ENCODE measurements around the gene HES4. TPM values are rescaled to one million over a fixed set of nuclear protein-coding genes. Genes with fewer than 3 reads are reported as not detected.

Gene HES4
- total RNA-seq, 1 experiment from 2014 or later = 145 TPM

- CTCF ChIA-PET = no interaction called here
- POLR2A ChIA-PET = no interaction called here
- BruUV-seq (replicated peaks) = no TSS peak
Measured at GRCh38 chr1:1047407-1047806, 47.5 kb upstream of the HES4 start.

More at GRCh38 chr1:1047407-1047806, 47.5 kb upstream of the HES4 start:
- no peaks in the 10 kb centered on the region for H3K4me1 ChIP-seq (ENCODE audit: control insufficient read depth in 1 of 2, insufficient read depth in 2 of 2, low read length in 2 of 2)
- no peaks in the 10 kb centered on the region for H3K9me2 ChIP-seq (ENCODE audit: insufficient read depth)
- no peak overlapping the region for H3K4me2 ChIP-seq (ENCODE audit: low read length)
- DNase-seq (ENCODE audit: low read depth, low spot score) = no peak
- RAD21 ChIA-PET (ENCODE audit: low non-redundant PET in 1 of 2, low total read pairs in 2 of 2, uncharacterized antibody in 2 of 2, unreplicated experiment in 2 of 2) = no interaction called here
- no peak overlapping the region for H3K4me3 ChIP-seq (replicated peaks in 1 of 2; ENCODE audit: low read depth in 1 of 2, low read length in 2 of 2)
- no peaks in the 10 kb centered on the region for H4K20me1 ChIP-seq (ENCODE audit: insufficient read depth)
- peaks cover 9% of the 10 kb centered on the region; the same call in 1 of the 2 replicates for H3K79me2 ChIP-seq (ENCODE audit: insufficient read depth, low read length)
- H3K27me3 ChIP-seq (ENCODE audit: insufficient read depth, low read length) = no peaks in the 10 kb centered on the region
- peaks cover 16 to 41% of the 10 kb centered on the region in 2 experiments; a peak in 3 of 4 replicates for H3K36me3 ChIP-seq (ENCODE audit: control insufficient read depth in 1 of 2, insufficient read depth in 2 of 2, low read length in 2 of 2)
- no peak overlapping the region for H2AFZ ChIP-seq (ENCODE audit: low read depth, low read length, poor library complexity, severe bottlenecking)
- H3K27ac ChIP-seq (ENCODE audit: low read depth, low read length) = no peak overlapping the region
- H3K9ac ChIP-seq (ENCODE audit: low read length) = no peak overlapping the region
- TF ChIP-seq CTCF (IDR thresholded peaks at IDR 0.05 in 2 of 3, conservative IDR thresholded peaks at IDR 0.05 in 1 of 3; ENCODE audit: borderline replicate concordance in 1 of 3, insufficient read depth in 1 of 3, low read depth in 2 of 3, low read length in 2 of 3) = no peak
- TF ChIP-seq REST (IDR thresholded peaks at IDR 0.05; ENCODE audit: low read depth) = no peak
- no peak for TF ChIP-seq EZH2 (IDR thresholded peaks at IDR 0.05)
- TF ChIP-seq ELF1 (IDR thresholded peaks at IDR 0.05; ENCODE audit: borderline replicate concordance, low read depth) = no peak
- no peak for TF ChIP-seq RAD21 (IDR thresholded peaks at IDR 0.05; ENCODE audit: low read depth)
- TF ChIP-seq FOSL1 (IDR thresholded peaks at IDR 0.05; ENCODE audit: low read depth) = no peak
- no peak for TF ChIP-seq TCF7L2 (IDR thresholded peaks at IDR 0.05; ENCODE audit: borderline replicate concordance, extremely low read depth, insufficient read depth, insufficient read length)
- TF ChIP-seq POLR2AphosphoS5 (IDR thresholded peaks at IDR 0.05; ENCODE audit: low read depth, low read length) = no peak
- no peak for TF ChIP-seq SRF (IDR thresholded peaks at IDR 0.05; ENCODE audit: low read depth)
- no peak for ATAC-seq
- H3K9me3 ChIP-seq (ENCODE audit: control insufficient read depth in 1 of 2, insufficient read depth in 1 of 2, low read depth in 1 of 2, low read length in 2 of 2) = no peaks in the 10 kb centered on the region
- intact Hi-C loops (cut with micrococcal nuclease) = no loop called here

Measured in HCT116 (cell line).